SU-DHL-6 (cell line): ENCODE results near the gene CDH24.

ENCODE experiments used
- H2AFZ ChIP-seq: fragments of 200-600 bp; sonication (generic); 2 replicates; pipeline ENCODE4 v1.6.1; 2014; ENCODE audit warnings: low read depth, mild to moderate bottlenecking, moderate library complexity, mixed read lengths, antibody characterized with exemption, low read length; ENCODE audit not compliant: severe bottlenecking
- H3F3A ChIP-seq: fragments of 200-600 bp; shearing (Covaris generic); 2 replicates; pipeline ENCODE4 v1.6.0; 2016; ENCODE audit warnings: antibody characterized with exemption, mild to moderate bottlenecking; ENCODE audit not compliant: insufficient read depth
- H3K27ac ChIP-seq: fragments of 200-600 bp; sonication (generic); 2 replicates; pipeline ENCODE4 v1.5.1; 2016; ENCODE audit warnings: low read depth, mild to moderate bottlenecking, low read length, moderate library complexity, mixed read lengths
- H3K27me3 ChIP-seq: fragments of 200-600 bp; sonication (generic), shearing (Covaris generic); 2 replicates; pipeline ENCODE4 v1.6.0; 2014; ENCODE audit warnings: mild to moderate bottlenecking, low read length
- H3K36me3 ChIP-seq: fragments of 200-600 bp; sonication (generic); 2 replicates; pipeline ENCODE4 v1.6.1; 2014; ENCODE audit warnings: mild to moderate bottlenecking, low read length, mixed read lengths
- H3K4me2 ChIP-seq: fragments of 300-600, 200-600 bp; shearing (Covaris generic), sonication (generic); 2 replicates; pipeline ENCODE4 v1.6.0; 2014; ENCODE audit warnings: low read length, low read depth, mild to moderate bottlenecking; ENCODE audit not compliant: poor library complexity, severe bottlenecking
- H3K4me3 ChIP-seq: fragments of 200-600 bp; sonication (generic); 2 replicates; pipeline ENCODE4 v1.5.1; 2014; ENCODE audit warnings: antibody characterized with exemption, low read length, mild to moderate bottlenecking, mixed read lengths; ENCODE audit not compliant: insufficient read depth, poor library complexity, severe bottlenecking
- H3K79me2 ChIP-seq: fragments of 200-600 bp; sonication (generic); 2 replicates; pipeline ENCODE4 v1.6.1; 2014; ENCODE audit warnings: mild to moderate bottlenecking, low read length, moderate library complexity; ENCODE audit not compliant: insufficient read depth
- H3K9ac ChIP-seq: fragments of 200-600 bp; sonication (generic); 2 replicates; pipeline ENCODE4 v1.7.0; 2014; ENCODE audit warnings: mild to moderate bottlenecking, low read length
- H3K9me2 ChIP-seq: fragments of 200-600 bp; sonication (generic); replicated peaks from 2 replicates; pipeline ENCODE4 v1.6.1; 2014; ENCODE audit warnings: low read length; ENCODE audit not compliant: insufficient read depth
- H3K9me3 ChIP-seq: fragments of 200-600 bp; sonication (generic); 2 replicates; pipeline ENCODE4 v1.6.1; 2014; ENCODE audit warnings: low read length, mixed read lengths; ENCODE audit not compliant: insufficient read depth
- H4K20me1 ChIP-seq: fragments of 200-600 bp; sonication (generic); 2 replicates; pipeline ENCODE4 v1.6.1; 2014; ENCODE audit warnings: low read depth, mild to moderate bottlenecking, antibody characterized with exemption, low read length, moderate library complexity, mixed read lengths
- EZH2phosphoT487 ChIP-seq: fragments of 200-600 bp; sonication (generic), shearing (Covaris generic); conservative IDR thresholded peaks from 2 replicates; pipeline ENCODE4 v1.6.1; 2018; ENCODE audit warnings: mild to moderate bottlenecking, antibody characterized with exemption, low read length, moderate library complexity, mixed read lengths
- TF ChIP-seq, protein P1 (sequence below): fragments of 200-600 bp; sonication (generic); IDR thresholded peaks from one replicate; pipeline ENCODE4 v1.5.1; 2017; ENCODE audit warnings: antibody characterized with exemption, mild to moderate bottlenecking, low read length, moderate library complexity; ENCODE audit not compliant: insufficient read depth, poor library complexity, severe bottlenecking

Gene CDH24

DNA sequence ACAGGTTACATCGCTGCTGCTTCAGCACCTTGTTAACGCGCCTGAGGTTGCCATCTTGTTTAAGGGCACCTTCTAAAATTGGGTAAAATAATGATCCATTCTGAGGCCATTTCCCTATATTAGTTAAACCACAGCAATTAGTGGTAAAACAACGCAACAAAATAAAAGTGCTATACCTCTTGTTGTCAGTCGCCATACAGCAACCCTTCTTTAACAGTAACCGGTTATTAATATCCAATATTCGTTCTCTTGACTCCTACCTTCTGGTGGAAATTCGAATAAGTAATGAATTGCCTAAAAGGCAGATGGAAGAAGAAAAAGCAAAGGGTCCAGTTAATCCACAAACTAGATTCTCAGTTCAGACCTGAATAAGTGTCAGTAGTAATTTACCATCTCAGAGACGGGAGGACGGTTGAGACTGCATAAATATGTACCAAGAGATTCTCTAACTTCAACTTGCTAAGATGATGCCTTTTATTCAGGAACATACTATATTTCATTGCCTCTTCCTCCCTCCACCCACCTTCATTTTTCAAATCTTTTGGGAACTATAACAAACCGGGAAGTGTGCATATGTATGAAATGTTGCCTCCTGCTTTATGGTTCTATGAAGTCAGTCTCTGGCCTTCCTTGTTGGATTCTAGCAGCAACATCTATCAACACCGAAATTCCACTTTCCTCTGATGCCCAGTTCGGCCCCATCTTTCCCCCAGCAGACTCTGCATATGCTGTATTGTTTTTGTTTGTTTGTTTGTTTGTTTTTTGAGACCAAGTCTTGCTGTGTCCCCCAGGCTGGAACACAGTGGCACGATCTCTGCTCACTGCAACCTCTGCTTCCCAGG, 21.8 kb downstream of the CDH24 start:
- Histone ChIP-seq H3K27ac (peak overlapping the region; percentile 84), H4K20me1 (no peaks in the 10 kb centered on the region), H3K9me3 (no peaks in the 10 kb centered on the region), H3K4me3 (no peak overlapping the region), H3K4me2 (peak overlapping the region; percentile 58), H3K36me3 (peaks cover 6% of the 10 kb centered on the region; the same call in 1 of the 2 replicates), H3K27me3 (no peaks in the 10 kb centered on the region), H3F3A (no peaks in the 10 kb centered on the region), H3K79me2 (peaks cover 25% of the 10 kb centered on the region), H2AFZ (peak overlapping the region; percentile 92), H3K9ac (peak overlapping the region; percentile 91), H3K9me2 (no peaks in the 10 kb centered on the region)
- TF ChIP-seq EZH2phosphoT487 = no peak
- TF ChIP-seq, protein P1, sequence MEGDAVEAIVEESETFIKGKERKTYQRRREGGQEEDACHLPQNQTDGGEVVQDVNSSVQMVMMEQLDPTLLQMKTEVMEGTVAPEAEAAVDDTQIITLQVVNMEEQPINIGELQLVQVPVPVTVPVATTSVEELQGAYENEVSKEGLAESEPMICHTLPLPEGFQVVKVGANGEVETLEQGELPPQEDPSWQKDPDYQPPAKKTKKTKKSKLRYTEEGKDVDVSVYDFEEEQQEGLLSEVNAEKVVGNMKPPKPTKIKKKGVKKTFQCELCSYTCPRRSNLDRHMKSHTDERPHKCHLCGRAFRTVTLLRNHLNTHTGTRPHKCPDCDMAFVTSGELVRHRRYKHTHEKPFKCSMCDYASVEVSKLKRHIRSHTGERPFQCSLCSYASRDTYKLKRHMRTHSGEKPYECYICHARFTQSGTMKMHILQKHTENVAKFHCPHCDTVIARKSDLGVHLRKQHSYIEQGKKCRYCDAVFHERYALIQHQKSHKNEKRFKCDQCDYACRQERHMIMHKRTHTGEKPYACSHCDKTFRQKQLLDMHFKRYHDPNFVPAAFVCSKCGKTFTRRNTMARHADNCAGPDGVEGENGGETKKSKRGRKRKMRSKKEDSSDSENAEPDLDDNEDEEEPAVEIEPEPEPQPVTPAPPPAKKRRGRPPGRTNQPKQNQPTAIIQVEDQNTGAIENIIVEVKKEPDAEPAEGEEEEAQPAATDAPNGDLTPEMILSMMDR = no peak

- Histone ChIP-seq H3K9ac (peak within 1 kb of the TSS; percentile 91), H3K27me3 (no peaks in the 10 kb centered on the region), H3K79me2 (peaks cover 25% of the 10 kb centered on the region), H2AFZ (peak within 1 kb of the TSS; percentile 92), H3K9me2 (no peaks in the 10 kb centered on the region), H3K27ac (peak within 1 kb of the TSS; percentile 84), H3K9me3 (no peaks in the 10 kb centered on the region), H4K20me1 (no peaks in the 10 kb centered on the region), H3K4me3 (peak within 1 kb of the TSS; percentile 70), H3K36me3 (peaks cover 6% of the 10 kb centered on the region; the same call in 1 of the 2 replicates), H3F3A (no peaks in the 10 kb centered on the region), H3K4me2 (peak within 1 kb of the TSS; percentile 58)
- TF ChIP-seq, protein P1 = no peak
- TF ChIP-seq EZH2phosphoT487 = no peak
These were observed 22.6 kb downstream of the CDH24 start, which contains the start of gene PSMB5 for GRCh38 chr14:23034498-23035302. PSMB5 (minus strand) TSS chr14:23034900; CDS start chr14:23034881, 19 bp downstream.

GRCh38 chr14:23033801-23034497, 23.4 kb downstream of the CDH24 start:
- TF ChIP-seq, protein P1 = no peak
- no peak for TF ChIP-seq EZH2phosphoT487
- Histone ChIP-seq H3K9me3 (no peaks in the 10 kb centered on the region), H3K9ac (peak overlapping the region; percentile 91), H3K36me3 (peaks cover 6% of the 10 kb centered on the region; the same call in 1 of the 2 replicates), H3K9me2 (no peaks in the 10 kb centered on the region), H3K79me2 (peaks cover 31% of the 10 kb centered on the region), H4K20me1 (no peaks in the 10 kb centered on the region), H2AFZ (peak overlapping the region; percentile 92), H3K4me3 (peak overlapping the region; percentile 70), H3K27me3 (no peaks in the 10 kb centered on the region), H3K27ac (peak overlapping the region; percentile 84), H3K4me2 (peak overlapping the region; percentile 58), H3F3A (peaks cover 5% of the 10 kb centered on the region; the same call in 1 of the 2 replicates)
